ENCODE measurements around the gene KRTAP10-11. TPM values are rescaled to one million over a fixed set of nuclear protein-coding genes. Genes with fewer than 3 reads are reported as not detected.
"Not testable (repeated sequence)": the region's sequence is repeated elsewhere in the genome, so short reads cannot be mapped to it uniquely, and the experiment has no call there.

KRTAP10-11 gene
- total RNA-seq, 1 donor from 2014 or later = not detected

DNA sequence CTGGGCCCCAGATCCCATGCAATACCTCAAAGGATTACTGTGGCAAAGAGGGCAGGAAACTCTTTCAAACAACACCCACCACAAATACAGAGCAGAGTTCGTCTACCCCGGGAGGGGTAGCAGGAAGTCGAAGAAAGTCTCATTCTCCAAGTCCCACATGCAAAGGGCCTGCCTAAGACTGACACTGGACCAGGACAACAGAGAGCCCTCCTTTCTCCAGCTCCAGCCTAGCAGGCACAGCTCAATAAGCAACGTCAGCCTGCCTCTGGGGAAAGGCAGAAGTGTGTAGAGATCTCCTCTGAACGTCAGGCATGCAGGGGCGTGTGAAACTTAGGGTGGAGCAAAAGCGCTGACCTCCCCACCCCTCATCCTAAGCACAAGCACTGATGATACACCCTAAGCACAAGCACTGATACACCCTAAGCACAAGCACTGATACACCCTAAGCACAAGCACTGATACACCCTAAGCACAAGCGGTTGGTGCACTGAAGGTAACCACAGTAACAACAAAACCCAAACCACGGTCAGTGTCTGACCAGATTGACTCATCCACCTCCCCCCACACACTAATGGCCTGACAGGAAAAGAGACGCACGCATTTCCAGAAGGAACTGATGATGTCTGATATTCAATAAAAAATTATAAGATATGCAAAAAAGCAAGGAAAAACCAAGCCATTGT is 12.8 kb downstream of the KRTAP10-11 start:
- intact Hi-C loops (cut with DNase I) = no loop called here
- no peaks in the 10 kb centered on the region for H3K4me1 ChIP-seq
- H3K27me3 ChIP-seq = no peaks in the 10 kb centered on the region
- H3K4me3 ChIP-seq = no peak overlapping the region
- DNase-seq (no peak), ATAC-seq (peak; percentile 82)
- no peak overlapping the region for H3K27ac ChIP-seq
- TF ChIP-seq, protein P1, sequence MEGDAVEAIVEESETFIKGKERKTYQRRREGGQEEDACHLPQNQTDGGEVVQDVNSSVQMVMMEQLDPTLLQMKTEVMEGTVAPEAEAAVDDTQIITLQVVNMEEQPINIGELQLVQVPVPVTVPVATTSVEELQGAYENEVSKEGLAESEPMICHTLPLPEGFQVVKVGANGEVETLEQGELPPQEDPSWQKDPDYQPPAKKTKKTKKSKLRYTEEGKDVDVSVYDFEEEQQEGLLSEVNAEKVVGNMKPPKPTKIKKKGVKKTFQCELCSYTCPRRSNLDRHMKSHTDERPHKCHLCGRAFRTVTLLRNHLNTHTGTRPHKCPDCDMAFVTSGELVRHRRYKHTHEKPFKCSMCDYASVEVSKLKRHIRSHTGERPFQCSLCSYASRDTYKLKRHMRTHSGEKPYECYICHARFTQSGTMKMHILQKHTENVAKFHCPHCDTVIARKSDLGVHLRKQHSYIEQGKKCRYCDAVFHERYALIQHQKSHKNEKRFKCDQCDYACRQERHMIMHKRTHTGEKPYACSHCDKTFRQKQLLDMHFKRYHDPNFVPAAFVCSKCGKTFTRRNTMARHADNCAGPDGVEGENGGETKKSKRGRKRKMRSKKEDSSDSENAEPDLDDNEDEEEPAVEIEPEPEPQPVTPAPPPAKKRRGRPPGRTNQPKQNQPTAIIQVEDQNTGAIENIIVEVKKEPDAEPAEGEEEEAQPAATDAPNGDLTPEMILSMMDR (IDR thresholded peaks at IDR 0.05) = no peak
- peaks cover 5% of the 10 kb centered on the region for H3K9me3 ChIP-seq
- H3K36me3 ChIP-seq = no peaks in the 10 kb centered on the region

DNA sequence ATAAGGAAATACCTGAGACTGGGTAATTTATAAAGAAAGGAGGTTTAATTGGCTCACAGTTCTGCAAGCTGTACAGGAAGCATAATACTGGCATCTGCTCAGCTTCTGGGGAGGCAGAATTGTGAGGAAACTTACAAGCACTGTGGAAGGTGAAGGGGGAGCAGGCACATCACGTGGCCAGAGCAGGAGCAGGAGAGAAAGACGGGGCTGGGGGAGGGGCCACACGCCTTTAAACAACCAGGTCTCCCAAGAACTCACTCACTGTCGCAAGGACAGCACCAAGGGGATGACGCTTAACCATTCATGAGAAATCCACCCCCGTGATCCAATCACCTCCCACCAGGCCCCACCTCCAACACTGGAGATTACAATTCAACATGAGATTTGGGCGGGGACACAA is 15.4 kb downstream of the KRTAP10-11 start:
- H3K27ac ChIP-seq; ATAC-seq; H3K4me3 ChIP-seq; intact Hi-C loops (cut with DNase I); DNase-seq; H3K27me3 ChIP-seq; H3K36me3 ChIP-seq; H3K4me1 ChIP-seq; H3K9me3 ChIP-seq: not testable (repeated sequence)

DNA sequence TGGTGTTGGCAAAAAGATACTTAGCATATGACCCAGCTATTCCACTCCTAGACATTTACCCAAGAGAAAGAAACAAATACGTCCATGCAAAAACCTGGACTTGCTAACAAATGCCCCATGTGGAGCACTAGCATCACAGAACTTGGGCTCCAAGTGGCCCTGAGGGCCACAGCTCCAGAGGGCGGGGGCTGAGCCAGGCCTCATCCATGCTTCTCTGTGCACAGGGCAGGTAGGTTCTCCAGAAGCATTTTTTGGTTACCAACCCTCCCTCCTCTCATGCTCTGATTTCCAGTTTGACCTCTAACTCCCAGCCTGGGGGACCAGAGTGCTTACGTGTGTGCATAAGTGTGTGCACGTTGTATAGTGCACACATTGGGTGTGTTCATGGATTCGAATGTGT is 18.5 kb downstream of the KRTAP10-11 start:
- Histone ChIP-seq H3K4me3 (no peak overlapping the region), H3K27ac (no peak overlapping the region), H3K4me1 (no peaks in the 10 kb centered on the region), H3K27me3 (no peaks in the 10 kb centered on the region), H3K36me3 (no peaks in the 10 kb centered on the region), H3K9me3 (no peaks in the 10 kb centered on the region)
- no peak for DNase-seq
- ATAC-seq = no peak
- TF ChIP-seq, protein P1 (IDR thresholded peaks at IDR 0.05) = no peak
- intact Hi-C loops (cut with DNase I) = no loop called here

DNA sequence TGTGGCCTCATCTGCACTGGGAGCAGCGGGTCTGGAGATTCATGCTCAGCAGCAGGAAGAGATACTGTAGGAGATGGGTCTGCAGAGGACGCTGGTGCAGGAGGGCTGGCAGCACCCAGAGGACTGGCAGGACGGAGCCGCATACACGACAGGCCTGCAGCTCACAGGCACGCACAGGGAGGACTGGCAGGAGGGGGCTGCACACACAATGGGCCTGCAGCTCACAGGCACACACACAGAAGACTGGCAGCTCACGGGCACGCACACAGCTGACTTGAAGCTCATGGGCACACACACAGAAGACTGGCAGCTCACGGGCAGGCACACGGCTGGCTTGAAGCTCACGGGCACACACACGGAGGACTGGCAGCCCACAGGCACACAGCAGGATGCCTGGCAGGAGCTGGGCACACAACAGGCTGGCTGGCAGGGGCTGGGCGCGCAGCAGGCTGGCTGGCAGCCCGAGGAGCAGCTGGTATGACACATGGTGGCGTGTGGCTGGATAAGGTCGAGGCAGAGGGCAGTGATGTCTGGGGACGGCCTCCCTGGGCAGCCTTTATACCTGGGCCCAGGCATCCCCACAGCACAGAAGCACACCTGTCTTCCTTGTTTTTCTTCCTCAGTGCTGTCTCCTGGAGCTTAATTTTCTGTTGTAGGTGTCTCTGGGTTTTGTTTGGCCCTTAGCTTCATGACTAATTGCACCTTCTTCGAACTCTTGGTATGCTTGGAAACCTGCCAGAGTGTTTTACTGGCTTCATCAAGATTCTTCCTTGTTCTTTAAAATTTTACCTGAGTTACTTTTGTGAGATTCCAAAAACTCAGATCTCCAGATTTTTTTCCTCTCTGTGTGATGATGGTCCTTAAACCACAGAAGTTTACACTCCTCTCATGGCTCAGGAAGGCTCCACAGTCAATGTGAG is 20.4 kb downstream of the KRTAP10-11 start, which contains the start of gene KRTAP12-2:
TSS of gene KRTAP12-2 (minus strand) at position 527 of the 920 bp plus-strand sequence. CDS start at position 486, 41 bp downstream.
- H3K4me3 ChIP-seq = no peak within 1 kb of the TSS
- ATAC-seq (no peak), DNase-seq (no peak)
- TF ChIP-seq, protein P1 (IDR thresholded peaks at IDR 0.05) = no peak
- H3K36me3 ChIP-seq = no peaks in the 10 kb centered on the region
- H3K27ac ChIP-seq = no peak within 1 kb of the TSS
- H3K9me3 ChIP-seq = no peaks in the 10 kb centered on the region
- H3K27me3 ChIP-seq = no peaks in the 10 kb centered on the region
- intact Hi-C loops (cut with DNase I) = no loop called here
- H3K4me1 ChIP-seq = no peaks in the 10 kb centered on the region

DNA sequence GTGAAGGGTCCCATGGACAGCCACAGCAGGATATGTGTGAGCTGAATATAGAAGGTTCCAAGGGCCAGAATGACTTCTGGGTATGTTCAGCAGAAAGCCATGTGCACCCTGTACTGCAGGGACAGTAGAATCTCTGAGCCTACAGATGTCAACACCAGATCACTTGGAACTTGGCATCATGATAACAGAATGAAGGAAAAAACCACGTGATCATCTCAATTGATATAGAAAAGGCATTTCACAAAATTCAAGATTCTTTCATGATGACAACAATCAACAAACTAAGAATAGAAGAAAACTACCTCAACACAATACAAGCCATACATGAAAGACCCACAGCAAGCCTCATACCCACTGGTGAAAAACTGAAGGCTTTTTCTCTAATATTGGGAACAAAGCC is 21.4 kb downstream of the KRTAP10-11 start:
- no peaks in the 10 kb centered on the region for H3K9me3 ChIP-seq
- ATAC-seq = no peak
- TF ChIP-seq, protein P1 (IDR thresholded peaks at IDR 0.05) = no peak
- H3K4me3 ChIP-seq = no peak overlapping the region
- no peak overlapping the region for H3K27ac ChIP-seq
- intact Hi-C loops (cut with DNase I) = no loop called here
- no peaks in the 10 kb centered on the region for H3K4me1 ChIP-seq
- no peak for DNase-seq
- no peaks in the 10 kb centered on the region for H3K27me3 ChIP-seq
- no peaks in the 10 kb centered on the region for H3K36me3 ChIP-seq

All from upper lobe of right lung (tissue), 1 donor.